Measurements from ENCODE around the gene ADIPOR2. TPM values are rescaled to one million over a fixed set of nuclear protein-coding genes. Genes with fewer than 3 reads are reported as not detected.

ADIPOR2 gene
- total and polyA plus RNA-seq, 4 donors: 14.8 to 50.5 (median 31.7) TPM

DNA sequence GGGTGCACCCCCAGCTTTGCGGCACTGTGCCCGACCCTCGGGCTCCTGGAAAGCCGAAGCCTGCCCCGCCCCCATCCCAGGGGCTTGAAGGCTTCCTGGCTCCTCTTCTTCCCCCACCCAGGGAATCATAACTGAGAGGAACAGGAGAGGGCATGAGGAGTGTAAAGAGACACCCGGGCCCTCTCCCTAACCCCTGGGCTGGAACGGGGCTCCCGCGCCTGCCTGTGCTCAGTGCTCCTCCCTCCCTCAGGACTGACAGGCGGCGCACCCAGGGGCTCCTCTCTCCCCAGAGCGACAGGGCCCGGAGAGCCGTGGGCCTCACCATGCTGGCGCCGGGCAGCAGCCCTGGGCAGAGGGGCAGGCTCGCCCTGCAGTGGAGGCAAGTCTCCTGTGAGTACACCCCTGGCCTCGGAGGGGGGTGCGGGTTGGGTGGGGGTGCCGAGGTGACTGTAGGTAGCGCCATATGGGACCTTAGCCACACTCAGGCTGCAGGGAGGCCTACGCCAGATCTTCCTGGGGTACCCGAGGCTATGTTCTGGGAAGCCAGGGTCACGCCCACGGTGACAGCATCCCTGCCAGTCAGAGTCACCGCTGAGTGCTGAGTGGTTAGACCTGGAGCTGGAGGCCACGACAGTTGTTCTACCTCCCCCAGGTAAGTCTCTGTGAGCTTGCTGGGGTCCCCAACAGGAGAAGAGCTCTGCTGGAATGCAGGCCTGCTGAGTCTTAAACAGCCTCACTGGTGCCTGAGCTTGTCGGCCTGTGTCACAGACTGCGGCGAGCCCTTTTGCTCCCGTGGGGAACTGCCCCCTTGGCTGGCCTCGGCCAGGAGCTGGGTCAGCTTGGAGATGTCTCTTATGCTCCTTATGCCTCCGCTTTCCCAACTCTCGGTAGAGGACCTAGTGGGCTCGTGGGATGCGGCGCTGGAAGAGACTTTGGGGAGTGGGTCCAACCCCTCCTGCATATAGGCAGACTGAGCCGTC, 137.2 kb downstream of the ADIPOR2 start:
- Histone ChIP-seq H3K9me3 (ENCODE audit: control insufficient read depth, low read length) (no peaks in the 10 kb centered on the region), H3K27ac (ENCODE audit: low read depth in 1 of 2, low read length in 2 of 2) (no peak overlapping the region), H3K27me3 (ENCODE audit: control insufficient read depth in 1 of 2, insufficient read depth in 2 of 2, low read length in 1 of 2) (no peaks in the 10 kb centered on the region), H3K4me1 (ENCODE audit: control insufficient read depth in 1 of 2, insufficient read depth in 2 of 2, low read length in 2 of 2) (no peaks in the 10 kb centered on the region), H3K36me3 (ENCODE audit: control insufficient read depth in 1 of 2, insufficient read depth in 2 of 2, low read length in 1 of 2) (no peaks in the 10 kb centered on the region), H3K4me3 (ENCODE audit: low read length in 2 of 2) (no peak overlapping the region)
- DNase-seq (peak in 1 of 2 donors; percentile 60), ATAC-seq (ENCODE audit: low FRiP score) (no peak)
- intact Hi-C loops (cut with DNase I): no loop called here
- WGBS, 2 donors: 83 to 89% methylated on average over 37 to 38 of the region's 38 CpGs

DNA sequence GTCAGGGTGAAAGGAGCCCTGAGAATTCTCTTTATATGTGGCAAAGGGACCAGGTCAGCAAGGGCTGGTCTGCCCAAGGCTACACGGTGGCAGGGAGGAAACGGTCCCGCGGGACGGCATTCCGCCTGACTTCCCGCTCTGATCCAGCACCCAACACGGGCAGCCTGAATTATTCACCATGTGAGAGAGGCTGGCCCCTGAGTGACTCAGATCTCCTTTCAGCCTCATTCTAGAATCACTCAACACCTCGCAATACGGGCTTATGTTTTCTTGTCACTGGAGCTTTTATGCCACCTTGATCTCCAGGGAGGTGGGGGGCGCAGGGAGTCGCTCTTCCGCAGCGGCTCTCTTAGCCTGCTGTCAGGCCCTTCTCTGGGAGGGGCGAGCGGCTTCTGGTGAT, 138.0 kb downstream of the ADIPOR2 start:
- H3K27me3 ChIP-seq (ENCODE audit: control insufficient read depth in 1 of 2, insufficient read depth in 2 of 2, low read length in 1 of 2): no peaks in the 10 kb centered on the region
- no peak overlapping the region for H3K27ac ChIP-seq (ENCODE audit: low read depth in 1 of 2, low read length in 2 of 2)
- ATAC-seq (ENCODE audit: low FRiP score): no peak
- H3K9me3 ChIP-seq (ENCODE audit: control insufficient read depth, low read length): no peaks in the 10 kb centered on the region
- no peaks in the 10 kb centered on the region for H3K4me1 ChIP-seq (ENCODE audit: control insufficient read depth in 1 of 2, insufficient read depth in 2 of 2, low read length in 2 of 2)
- no peak overlapping the region for H3K4me3 ChIP-seq (ENCODE audit: low read length in 2 of 2)
- WGBS, 2 donors: 79 to 87% methylated on average over 16 of the region's 16 CpGs
- DNase-seq: peak in 1 of 2 donors; percentile 4
- intact Hi-C loops (cut with DNase I): no loop called here
- H3K36me3 ChIP-seq (ENCODE audit: control insufficient read depth in 1 of 2, insufficient read depth in 2 of 2, low read length in 1 of 2): no peaks in the 10 kb centered on the region

DNA sequence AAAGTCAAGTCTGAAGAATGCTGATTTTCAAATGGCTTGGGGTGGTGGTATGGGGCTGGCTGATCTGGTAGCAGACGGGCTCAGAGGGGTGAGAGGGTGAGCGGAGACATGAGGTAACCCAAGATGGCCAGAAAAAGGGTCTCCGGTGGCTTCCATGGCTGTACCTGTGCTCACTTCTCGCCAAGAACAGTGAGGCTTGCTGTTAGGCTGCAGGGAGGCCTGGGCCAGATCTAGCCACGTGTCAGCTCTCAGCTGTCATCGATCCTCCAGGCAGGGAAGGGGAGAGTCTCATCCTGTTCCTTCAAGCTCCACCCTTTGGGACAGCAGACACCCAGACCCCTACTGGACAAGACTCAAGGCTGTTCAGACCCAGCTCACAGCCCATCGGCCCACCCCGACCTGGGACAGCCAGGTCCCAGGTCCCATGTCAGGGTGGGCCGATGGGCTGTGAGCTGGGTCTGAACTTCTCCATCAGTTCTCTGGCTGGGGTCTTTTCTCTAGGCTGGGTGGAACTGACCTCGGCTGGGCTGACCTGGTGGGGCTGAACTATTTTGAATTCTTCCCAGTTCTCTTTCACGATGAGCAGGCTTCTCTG, 138.5 kb downstream of the ADIPOR2 start:
- no peaks in the 10 kb centered on the region for H3K9me3 ChIP-seq (ENCODE audit: control insufficient read depth, low read length)
- H3K27me3 ChIP-seq (ENCODE audit: control insufficient read depth in 1 of 2, insufficient read depth in 2 of 2, low read length in 1 of 2): no peaks in the 10 kb centered on the region
- ATAC-seq (ENCODE audit: low FRiP score) (no peak), DNase-seq (peak; percentile 30 to 64)
- no peak overlapping the region for H3K27ac ChIP-seq (ENCODE audit: low read depth in 1 of 2, low read length in 2 of 2)
- intact Hi-C loops (cut with DNase I): no loop called here
- H3K36me3 ChIP-seq (ENCODE audit: control insufficient read depth in 1 of 2, insufficient read depth in 2 of 2, low read length in 1 of 2): no peaks in the 10 kb centered on the region
- H3K4me3 ChIP-seq (ENCODE audit: low read length in 2 of 2): no peak overlapping the region
- WGBS, 2 donors: 86 to 87% methylated on average over 11 of the region's 11 CpGs
- no peaks in the 10 kb centered on the region for H3K4me1 ChIP-seq (ENCODE audit: control insufficient read depth in 1 of 2, insufficient read depth in 2 of 2, low read length in 2 of 2)

DNA sequence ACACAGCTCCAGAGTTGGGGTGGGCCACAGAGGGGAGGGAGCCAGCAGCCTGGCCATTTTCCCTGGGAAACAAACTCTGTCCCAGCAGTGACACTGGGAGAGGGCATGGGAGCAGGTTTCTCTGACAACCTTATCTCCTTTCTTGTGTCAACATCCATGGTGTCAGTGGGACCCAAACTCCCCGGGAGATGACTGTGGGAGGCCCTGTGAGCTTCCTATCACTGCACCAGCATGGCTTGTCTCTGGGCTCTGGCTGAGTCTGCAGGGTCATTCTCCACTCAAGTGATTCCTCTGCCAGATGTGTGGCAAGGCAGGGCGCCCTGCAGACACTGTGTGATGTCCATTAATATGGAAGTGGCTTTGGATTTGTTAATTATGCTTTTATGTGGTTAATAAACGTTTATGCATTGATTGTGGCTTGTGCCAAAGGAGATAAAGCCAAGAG, 139.6 kb downstream of the ADIPOR2 start:
- intact Hi-C loops (cut with DNase I): no loop called here
- Histone ChIP-seq H3K36me3 (ENCODE audit: control insufficient read depth in 1 of 2, insufficient read depth in 2 of 2, low read length in 1 of 2) (no peaks in the 10 kb centered on the region), H3K4me1 (ENCODE audit: control insufficient read depth in 1 of 2, insufficient read depth in 2 of 2, low read length in 2 of 2) (no peaks in the 10 kb centered on the region), H3K9me3 (ENCODE audit: control insufficient read depth, low read length) (no peaks in the 10 kb centered on the region), H3K27ac (ENCODE audit: low read depth in 1 of 2, low read length in 2 of 2) (no peak overlapping the region), H3K4me3 (ENCODE audit: low read length in 2 of 2) (no peak overlapping the region), H3K27me3 (ENCODE audit: control insufficient read depth in 1 of 2, insufficient read depth in 2 of 2, low read length in 1 of 2) (no peaks in the 10 kb centered on the region)
- WGBS, 2 donors: 37 to 41% methylated on average over 3 of the region's 3 CpGs
- ATAC-seq (ENCODE audit: low FRiP score) (no peak), DNase-seq (peak; percentile 25 to 50)

DNA sequence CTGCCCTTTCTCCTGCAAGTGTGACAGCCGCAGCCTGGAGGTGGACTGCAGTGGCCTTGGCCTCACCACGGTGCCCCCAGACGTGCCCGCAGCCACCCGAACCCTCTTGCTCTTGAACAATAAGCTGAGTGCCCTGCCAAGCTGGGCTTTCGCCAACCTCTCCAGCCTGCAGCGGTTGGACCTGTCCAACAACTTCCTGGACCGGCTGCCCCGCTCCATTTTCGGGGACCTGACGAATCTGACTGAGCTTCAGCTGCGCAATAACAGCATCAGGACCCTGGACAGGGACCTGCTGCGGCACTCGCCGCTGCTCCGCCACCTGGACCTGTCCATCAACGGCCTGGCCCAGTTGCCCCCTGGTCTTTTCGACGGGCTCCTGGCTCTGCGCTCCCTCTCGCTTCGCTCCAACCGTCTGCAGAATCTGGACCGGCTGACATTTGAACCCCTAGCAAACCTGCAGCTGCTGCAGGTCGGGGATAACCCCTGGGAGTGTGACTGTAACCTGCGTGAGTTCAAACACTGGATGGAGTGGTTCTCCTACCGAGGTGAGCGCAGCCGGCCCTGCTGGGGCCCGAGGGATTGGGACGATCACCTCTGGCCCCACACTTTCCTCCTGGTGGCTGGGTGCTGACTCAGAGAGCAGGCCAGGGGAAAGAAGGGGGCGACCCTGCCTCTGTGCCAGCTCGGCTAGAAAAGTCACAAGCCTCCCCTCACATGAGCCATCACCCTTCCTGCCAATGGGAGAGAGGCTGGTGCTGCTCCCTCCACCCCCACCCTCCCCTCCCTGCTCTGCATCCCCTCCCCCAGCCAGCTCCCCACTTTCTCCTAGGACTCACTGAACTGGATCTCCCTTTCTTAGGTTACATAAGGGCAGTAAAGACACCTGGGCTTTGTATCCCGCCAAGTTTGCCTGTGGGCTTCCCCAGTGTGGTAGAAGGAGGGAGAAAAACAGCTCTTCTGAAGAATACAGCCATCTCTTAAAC, 140.4 kb downstream of the ADIPOR2 start:
- no peaks in the 10 kb centered on the region for H3K36me3 ChIP-seq (ENCODE audit: control insufficient read depth in 1 of 2, insufficient read depth in 2 of 2, low read length in 1 of 2)
- no peak overlapping the region for H3K4me3 ChIP-seq (ENCODE audit: low read length in 2 of 2)
- 7 to 8% methylated on average over 32 to 34 of the region's 34 CpGs for WGBS, 2 donors
- H3K27me3 ChIP-seq (ENCODE audit: control insufficient read depth in 1 of 2, insufficient read depth in 2 of 2, low read length in 1 of 2): no peaks in the 10 kb centered on the region
- no peaks in the 10 kb centered on the region for H3K9me3 ChIP-seq (ENCODE audit: control insufficient read depth, low read length)
- intact Hi-C loops (cut with DNase I): no loop called here
- ATAC-seq (ENCODE audit: low FRiP score): peak; percentile 36
- no peak overlapping the region for H3K27ac ChIP-seq (ENCODE audit: low read depth in 1 of 2, low read length in 2 of 2)
- no peaks in the 10 kb centered on the region for H3K4me1 ChIP-seq (ENCODE audit: control insufficient read depth in 1 of 2, insufficient read depth in 2 of 2, low read length in 2 of 2)
- peak; percentile 72 to 82 for DNase-seq

DNA sequence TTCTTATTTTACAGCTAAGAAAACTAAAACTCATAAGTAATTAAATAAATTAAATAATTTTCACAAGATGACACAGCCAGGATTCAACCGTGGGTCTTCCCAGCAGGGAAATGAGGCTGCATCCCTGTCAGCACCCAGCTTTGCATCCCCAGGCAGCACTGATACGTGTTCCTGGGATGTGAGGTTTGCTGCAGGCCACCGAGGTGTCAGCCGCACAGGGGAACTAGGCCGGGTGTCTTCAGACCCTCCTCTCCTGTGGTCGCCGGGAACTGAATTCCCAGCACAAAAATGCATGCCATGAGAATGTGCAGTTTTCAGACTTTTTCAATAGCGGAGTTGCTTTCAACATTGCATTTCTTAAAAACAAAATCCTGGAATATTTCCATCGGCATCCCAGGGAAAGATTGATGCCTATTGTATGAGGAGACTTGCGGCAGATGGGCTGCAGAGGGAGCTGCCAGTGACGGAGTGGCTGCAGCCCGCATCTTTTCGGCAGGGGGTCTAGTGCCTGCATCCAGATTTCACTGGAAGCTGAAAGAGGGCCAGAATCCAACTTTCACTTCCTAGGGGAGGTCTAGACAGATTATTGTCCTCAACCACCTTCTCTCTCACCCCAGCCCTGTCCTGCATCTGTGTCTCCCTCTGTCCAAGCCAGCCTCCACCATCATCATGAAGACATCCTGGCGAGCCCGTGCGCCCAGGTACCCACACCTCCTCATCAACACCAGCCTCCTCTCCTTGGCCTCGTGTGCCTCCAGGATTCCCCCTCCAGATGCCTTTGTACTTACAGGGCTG, 142.1 kb downstream of the ADIPOR2 start:
- no peaks in the 10 kb centered on the region for H3K9me3 ChIP-seq (ENCODE audit: control insufficient read depth, low read length)
- no peaks in the 10 kb centered on the region for H3K36me3 ChIP-seq (ENCODE audit: control insufficient read depth in 1 of 2, insufficient read depth in 2 of 2, low read length in 1 of 2)
- no peak overlapping the region for H3K4me3 ChIP-seq (ENCODE audit: low read length in 2 of 2)
- ATAC-seq (ENCODE audit: low FRiP score) (no peak), DNase-seq (peak; percentile 13 to 18)
- H3K27me3 ChIP-seq (ENCODE audit: control insufficient read depth in 1 of 2, insufficient read depth in 2 of 2, low read length in 1 of 2): no peaks in the 10 kb centered on the region
- no peak overlapping the region for H3K27ac ChIP-seq (ENCODE audit: low read depth in 1 of 2, low read length in 2 of 2)
- intact Hi-C loops (cut with DNase I): no loop called here
- no peaks in the 10 kb centered on the region for H3K4me1 ChIP-seq (ENCODE audit: control insufficient read depth in 1 of 2, insufficient read depth in 2 of 2, low read length in 2 of 2)
- 68 to 70% methylated on average over 17 of the region's 17 CpGs for WGBS, 2 donors

DNA sequence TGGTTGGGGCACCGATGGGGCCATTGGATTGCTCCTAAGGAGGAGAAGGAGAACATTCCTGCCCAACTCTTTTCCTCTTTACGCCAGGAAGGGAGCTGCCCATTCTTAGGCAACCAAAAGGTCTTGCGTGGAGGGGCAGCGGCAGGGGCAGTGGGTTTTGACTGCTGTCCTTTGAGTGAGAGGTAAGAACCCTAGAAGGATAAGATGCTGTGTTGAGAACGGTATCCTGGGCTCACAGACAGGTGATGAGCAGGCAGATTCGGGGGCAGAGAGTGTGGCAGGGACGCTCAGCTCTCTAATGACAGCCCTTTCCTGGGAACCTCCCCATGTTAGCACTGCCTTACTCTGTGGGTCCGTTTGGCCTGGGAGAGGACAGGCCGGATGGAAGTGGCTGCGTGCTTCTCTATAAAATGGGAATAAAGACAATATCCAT, 142.7 kb downstream of the ADIPOR2 start:
- no peaks in the 10 kb centered on the region for H3K27me3 ChIP-seq (ENCODE audit: control insufficient read depth in 1 of 2, insufficient read depth in 2 of 2, low read length in 1 of 2)
- no peak overlapping the region for H3K27ac ChIP-seq (ENCODE audit: low read depth in 1 of 2, low read length in 2 of 2)
- 83 to 84% methylated on average over 10 of the region's 10 CpGs for WGBS, 2 donors
- no peaks in the 10 kb centered on the region for H3K4me1 ChIP-seq (ENCODE audit: control insufficient read depth in 1 of 2, insufficient read depth in 2 of 2, low read length in 2 of 2)
- no peaks in the 10 kb centered on the region for H3K36me3 ChIP-seq (ENCODE audit: control insufficient read depth in 1 of 2, insufficient read depth in 2 of 2, low read length in 1 of 2)
- intact Hi-C loops (cut with DNase I): no loop called here
- ATAC-seq (ENCODE audit: low FRiP score): no peak
- H3K9me3 ChIP-seq (ENCODE audit: control insufficient read depth, low read length): no peaks in the 10 kb centered on the region
- peak; percentile 8 to 54 for DNase-seq
- no peak overlapping the region for H3K4me3 ChIP-seq (ENCODE audit: low read length in 2 of 2)
